SK-MEL-5 (cell line): Measurements from ENCODE around the gene ABCC4. TPM values are rescaled to one million over a fixed set of nuclear protein-coding genes. Genes with fewer than 3 reads are reported as not detected.
"Not testable (repeated sequence)": the region's sequence is repeated elsewhere in the genome, so short reads cannot be mapped to it uniquely, and the experiment has no call there.

Source experiments
- DNase-seq: peaks from one replicate; pipeline ENCODE4 v3.0.0-alpha.2; 2016; ENCODE audit warnings: low read depth, low spot score
- in situ Hi-C: cut with HindIII; loops from 2 replicates; pipeline ENCODE4 v1.10.0; 2016; ENCODE audit warnings: low sequenced_read_pairs, high pct_unique_total_duplicates, low pct_unique_long_range_greater_than_20kb
- total RNA-seq: library from RNA; depleted of rRNA; stranded (reverse); fragments of >200 nt; shearing (Covaris generic); gene quantifications from 2 replicates; pipeline ENCODE4 v1.2.3, GENCODE V29; 2014

The ABCC4 gene
- total RNA-seq, 1 experiment from 2014 or later = 95.1 TPM

DNA sequence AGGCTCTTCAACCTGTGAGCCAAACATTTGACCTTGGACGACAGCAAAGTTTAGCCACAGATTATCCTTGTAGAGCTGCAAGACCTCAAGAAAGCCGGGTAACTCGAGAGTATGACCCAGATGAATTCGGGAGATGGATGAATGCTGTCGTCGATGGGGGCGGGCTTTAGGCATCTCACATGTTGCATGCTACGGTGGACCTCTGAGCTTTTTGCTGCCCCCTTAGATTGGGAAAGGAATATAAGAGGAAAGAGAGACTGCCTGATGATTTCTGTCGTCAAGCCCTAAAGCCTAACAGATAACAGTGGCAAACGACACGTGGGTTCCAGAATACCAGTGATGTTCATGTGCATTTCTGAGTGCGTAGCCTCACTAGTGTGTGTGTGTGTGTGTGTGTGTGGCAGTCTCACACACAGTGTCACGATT, 730 bp upstream of the ABCC4 start:
- no peak for DNase-seq
- in situ Hi-C loops = no loop called here

DNA sequence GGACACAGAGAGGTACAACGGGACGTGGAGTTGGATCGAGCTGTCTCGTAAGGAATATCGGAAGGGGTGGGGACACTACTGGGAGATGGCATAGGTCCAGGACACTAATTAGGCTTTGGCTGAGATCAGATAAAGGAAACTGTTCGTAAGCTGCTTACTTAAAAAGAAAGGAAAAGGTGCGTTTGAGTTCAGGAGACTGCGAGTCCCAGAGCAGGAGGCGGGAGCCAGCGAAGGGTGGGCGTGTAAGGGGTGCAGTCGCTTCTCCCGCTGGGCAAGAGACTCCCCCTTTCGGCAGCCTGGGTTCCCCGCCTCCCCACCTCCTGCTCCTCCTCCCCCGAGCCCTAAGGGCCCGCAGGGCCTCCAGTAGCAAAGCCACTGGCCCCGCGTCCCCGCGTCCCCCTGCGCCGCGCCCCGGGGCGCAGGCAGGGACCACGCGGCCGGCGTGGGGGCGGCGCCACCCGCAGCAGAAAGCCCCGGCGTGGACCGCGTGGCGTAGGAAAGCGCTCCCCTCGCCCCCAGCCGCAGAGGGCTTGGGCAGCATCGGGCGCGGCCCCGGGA, 547 bp downstream of the ABCC4 start:
- in situ Hi-C loops = no loop called here
- DNase-seq = peak; percentile 46

DNA sequence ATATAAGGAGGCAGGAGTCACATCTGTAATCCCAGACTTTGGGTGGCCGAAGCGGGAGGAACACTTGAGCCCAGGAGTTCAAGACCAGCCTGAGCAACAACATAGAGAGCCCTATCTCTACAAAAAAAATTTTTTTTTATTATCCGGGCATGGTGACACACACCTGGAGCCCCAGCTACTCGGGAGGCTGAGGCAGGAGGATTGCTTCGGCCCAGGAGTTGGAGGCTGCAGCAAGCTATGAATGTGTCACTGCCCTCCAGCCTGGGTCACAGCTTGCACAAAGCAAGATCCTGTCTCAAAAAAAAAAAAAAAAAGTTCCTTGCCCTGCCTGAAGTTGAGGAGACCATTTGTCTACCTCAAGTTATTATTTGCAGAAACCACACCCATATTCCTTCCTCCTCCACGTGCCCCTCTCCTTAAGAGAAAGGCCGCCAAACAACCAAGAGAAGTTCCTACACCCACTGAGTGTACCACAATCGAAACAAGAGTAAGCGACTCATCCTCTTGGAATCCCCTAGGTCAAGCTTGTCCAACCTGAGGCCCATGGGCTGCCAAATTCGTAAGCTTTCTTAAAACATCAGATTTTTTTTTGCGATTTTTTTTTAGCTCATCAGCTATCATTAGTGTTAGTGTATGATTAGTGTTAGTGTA, 2.2 kb downstream of the ABCC4 start:
- peak; percentile 19 for DNase-seq
- in situ Hi-C loops = no loop called here

DNA sequence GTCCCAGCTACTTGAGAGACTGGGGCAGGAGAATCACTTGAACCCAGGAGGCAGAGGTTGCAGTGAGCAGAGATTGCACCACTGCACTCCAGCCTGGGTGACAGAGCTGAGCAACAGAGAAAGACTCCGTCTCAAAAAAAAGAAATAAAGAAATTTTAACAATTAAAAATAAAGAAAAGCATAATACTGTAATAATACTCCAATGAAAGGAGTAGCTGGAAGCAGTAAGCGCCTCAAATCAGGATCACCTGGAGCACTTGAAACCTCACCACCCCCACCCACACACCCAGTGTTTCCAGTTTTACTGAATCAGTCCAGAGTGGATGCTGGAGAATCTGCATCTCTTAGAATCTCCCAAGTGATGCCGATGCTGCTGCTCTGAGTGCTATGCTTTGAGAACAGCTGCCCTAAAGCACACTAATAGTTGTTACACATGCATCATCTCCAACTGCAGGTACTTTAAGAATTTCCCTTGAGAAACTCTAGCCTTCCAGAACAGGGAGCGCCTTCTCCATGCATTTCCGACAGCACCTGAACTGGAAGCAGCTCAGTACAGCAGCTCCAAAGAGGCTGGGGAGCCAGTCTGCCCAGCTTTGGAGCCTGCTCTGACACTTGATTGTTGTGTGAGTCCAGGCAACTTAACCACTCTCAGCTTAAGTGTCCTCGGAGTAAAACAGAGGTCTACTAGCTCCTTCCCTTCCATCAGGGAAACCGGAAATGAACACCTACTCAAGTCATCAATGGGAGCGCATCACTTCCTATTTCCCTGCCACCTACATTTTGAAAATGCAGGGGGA, 2.9 kb downstream of the ABCC4 start:
- in situ Hi-C loops = no loop called here
- DNase-seq = no peak

DNA sequence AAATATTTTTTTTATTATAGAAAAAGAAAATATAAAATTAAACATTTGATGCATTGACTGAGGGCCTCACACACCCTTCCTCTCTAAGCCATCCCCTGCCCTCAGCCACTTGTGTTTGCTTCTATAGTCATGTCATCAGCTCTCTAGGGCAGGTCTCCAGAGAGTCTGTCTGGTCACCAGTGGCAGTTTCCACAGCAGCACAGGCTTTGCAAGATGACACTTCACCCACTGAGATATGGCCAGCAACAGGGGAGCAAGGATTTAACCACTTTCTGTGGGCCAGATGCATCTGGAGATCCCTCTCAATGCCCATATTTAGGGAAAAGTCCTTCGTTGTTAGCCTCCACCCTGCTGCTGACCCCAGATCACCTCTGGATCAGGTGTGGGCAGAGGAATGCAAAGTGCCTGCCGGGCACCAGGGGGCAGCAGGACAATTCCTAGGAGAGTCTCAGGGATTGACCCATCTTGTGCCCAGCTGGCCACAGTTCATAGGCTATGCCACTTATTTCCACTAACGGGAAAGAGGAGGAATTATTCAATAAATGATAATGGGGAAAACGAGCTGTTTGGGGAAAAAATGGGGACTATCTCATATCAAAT, 4.8 kb downstream of the ABCC4 start:
- peak; percentile 78 for DNase-seq
- in situ Hi-C loops = no loop called here

DNA sequence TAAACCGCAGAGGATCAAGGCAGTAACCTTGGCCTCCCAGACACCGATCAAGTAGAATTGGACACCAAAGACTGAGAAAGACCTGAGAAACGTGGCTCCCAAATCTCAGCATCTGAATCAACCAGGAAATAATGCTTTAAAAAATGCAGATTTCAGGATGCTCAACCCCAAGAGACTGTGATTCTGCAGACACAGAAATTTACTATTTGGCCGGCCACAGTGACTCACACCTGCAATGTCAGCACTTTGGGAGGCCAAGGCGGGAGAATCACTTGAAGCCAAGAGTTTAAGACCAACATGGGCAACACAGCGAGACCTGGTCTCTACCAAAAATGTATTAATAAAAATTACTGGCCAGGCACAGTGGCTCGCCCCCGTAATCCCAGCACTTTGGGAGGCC, 6.2 kb downstream of the ABCC4 start:
- no peak for DNase-seq
- in situ Hi-C loops = no loop called here

DNA sequence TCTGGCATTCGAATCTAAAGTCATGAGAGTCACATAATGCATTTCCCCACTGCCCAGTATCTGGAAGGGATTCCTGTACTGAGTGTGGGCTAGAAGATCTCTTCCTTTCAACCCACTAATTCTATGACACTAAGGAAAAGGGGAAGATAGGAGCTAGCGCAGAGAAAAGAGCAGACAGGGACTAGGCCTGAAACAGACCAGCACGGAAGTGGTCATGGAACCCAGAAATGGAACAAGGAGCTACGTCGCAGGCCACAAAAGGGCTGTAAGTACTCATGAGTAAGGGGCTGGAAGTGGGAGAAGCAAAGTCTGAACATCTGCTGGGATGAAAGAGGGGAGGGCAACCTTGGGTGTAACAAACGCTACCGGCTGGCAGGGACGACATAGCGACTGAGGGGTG, 8.6 kb downstream of the ABCC4 start:
- no peak for DNase-seq
- in situ Hi-C loops = no loop called here

DNA sequence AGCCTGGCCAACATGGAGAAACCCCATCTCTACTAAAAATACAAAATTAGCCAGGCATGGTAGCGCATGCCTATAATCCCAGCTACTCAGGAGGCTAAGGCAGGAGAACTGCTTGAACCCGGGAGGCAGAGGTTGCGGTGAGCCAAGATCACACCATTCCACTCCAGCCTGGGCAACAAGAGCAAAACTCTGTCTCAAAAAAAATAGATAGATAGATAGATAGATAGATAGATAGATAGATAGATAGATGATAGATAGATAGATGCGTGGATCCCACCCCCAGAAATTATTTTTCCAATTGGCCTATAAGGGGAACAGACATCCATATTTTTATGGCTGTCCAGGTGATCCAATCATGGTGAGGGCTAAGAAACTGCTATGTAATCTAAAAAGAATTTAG, 11.3 kb downstream of the ABCC4 start:
- DNase-seq, in situ Hi-C loops: not testable (repeated sequence)

DNA sequence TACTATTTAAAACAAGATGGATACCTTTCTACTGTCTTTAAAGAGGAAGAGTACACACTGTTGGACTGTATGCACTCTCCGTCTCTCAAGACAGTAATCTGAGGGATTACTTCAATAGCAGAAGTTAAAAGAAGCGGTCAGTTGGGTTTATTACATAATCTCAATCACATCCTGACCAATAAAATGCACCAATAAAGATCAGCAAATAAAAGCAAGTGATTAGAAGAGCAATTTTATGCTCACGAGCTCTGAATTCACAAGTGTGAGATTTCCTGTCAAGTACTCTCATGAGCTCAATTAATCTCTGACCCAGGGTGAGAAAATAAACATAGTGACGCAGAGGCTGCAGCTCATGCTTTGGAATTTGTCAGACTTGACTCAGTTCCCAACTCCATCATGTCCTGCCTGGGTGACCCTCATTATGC, 12.2 kb downstream of the ABCC4 start:
- no peak for DNase-seq

DNA sequence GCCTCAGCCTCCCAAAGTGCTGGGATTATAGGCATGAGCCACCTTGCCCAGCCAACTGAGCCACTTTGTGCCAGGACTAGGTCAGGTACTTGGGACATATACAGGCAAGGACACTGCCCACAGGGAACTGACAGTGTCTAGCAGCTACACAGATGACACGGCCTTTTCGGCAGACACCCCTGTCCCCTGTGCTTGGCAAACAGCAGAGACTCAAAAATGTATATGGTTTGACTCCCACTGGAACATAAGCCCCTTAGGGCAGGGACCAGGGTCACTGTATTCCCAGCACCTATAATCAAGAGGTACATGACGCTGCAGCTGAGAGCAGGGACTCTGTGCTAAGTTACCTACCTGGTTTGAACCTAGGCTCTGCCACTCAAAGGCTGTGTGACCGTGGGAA, 16.8 kb downstream of the ABCC4 start:
- no peak for DNase-seq
- in situ Hi-C loops = no loop called here

More for the DNA sequence above, 12.2 kb downstream of the ABCC4 start:
- in situ Hi-C loops = no loop called here

DNA sequence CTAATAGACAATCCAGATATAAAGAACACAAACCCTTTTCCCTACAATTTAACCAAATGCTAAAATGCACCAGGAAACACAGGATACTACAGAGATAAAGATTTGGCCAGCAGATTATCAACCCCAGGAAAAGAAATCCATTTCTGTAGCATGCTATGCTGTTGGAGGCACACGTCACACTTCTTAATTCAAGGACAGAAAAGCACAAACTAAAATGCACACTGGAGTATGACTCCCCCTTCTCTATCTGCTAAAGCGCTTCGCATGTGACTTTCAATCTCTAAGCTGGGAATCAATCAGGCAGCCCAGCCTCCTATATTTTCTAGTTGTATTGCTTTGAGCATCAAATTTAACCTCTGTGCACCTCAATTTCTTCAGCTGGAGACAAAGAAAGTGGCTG, 22.2 kb downstream of the ABCC4 start:
- no peak for DNase-seq
- in situ Hi-C loops = no loop called here

DNA sequence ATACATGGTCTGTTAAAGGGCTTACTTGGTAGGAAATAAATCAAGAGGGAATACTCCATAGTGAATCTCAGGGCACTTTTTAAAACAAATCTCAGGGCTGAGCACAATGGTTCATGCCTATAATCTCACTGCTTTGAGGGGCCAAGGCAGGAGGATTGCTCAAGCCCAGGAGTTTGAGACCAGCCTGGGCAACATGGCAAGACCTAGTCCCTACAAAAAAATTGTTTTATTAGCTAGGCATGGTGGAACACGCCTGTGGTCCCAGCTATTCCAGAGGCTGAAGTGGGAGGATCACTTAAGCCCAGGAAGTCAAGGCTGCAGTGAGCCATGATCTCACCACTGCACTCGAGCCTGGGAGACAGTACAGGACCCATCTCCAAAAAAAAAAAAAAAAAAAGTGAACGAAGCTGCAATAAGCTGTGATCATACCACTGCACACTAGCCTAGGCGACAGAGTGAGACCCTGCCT, 25.2 kb downstream of the ABCC4 start:
- in situ Hi-C loops = no loop called here

DNA sequence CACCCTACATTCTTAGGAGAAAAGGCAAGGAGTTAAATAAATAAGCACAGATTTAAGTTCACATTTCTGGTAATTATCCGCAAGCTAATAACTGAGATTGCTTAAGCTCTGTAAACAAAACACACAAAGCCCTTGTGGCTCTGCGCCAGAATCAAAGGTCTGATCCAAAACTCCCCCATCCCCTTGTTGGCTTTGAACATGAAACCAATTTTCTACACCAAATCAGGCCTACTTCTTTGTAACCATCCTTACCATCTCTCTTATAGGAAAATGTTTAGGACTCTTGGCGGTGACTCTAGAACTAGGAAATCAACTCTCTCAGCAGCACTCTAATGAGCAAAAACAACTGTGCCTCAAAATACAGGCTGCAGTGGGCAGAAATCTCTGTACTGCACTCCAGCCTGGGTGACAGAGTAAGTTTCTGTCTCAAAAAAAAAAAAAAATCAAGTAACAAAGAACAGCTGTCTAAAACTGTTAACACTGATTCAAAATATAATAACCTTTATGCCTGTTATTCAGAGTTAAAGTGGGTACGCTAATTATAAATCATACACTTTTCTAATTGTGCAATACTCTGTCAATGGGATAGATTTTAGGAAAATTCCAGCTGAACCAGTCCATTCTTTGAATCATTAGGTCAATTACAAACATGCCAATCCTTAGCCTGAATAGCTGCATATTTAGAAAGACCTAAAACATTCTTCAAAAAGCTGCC, 25.8 kb downstream of the ABCC4 start:
- in situ Hi-C loops = no loop called here
- DNase-seq = no peak

More for the DNA sequence above, 25.2 kb downstream of the ABCC4 start:
- no peak for DNase-seq

DNA sequence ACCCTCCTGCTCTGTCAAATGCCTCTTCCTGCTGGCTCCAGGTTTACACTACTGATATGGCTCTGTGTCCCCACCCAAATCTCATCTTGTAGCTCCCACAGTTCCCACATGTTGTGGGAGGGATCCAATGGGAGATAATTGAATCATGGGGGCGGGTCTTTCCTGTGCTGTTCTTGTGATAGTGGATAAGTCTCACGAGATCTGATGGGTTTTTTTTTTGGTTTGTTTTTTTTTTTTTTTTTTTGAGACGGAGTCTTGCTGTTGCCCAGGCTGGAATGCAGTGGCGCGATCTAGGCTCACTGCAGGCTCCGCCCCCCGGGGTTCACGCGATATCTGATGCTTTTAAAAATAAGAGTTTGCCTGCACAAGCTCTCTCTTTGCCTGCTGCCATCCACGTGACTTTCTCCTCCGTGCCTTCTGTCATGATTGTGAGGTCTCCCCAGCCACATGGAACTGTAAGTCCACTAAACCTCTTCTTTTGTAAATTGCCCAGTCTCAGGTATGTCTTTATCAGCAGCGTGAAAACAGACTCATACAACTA, 27.6 kb downstream of the ABCC4 start:
- in situ Hi-C loops = not testable (repeated sequence)

DNA sequence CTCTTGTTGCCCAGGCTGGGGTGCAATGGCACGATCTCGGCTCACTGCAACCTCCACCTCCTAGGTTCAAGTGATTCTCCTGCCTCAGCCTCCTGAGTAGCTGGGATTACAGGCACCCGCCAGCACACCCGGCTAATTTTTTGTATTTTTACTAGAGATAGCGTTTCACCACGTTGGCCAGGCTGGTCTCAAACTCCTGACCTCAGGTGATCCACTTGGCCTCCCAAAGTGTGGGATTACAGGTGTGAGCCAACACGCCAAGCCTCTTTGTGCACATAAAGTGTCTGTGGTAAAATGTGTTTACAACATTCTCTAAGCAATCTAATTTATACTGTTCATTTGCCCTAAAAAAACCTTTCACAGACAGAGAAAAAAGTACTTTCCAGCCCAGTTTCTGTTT, 29.2 kb downstream of the ABCC4 start:
- DNase-seq = not testable (repeated sequence)

More for the DNA sequence above, 27.6 kb downstream of the ABCC4 start:
- not testable (repeated sequence) for DNase-seq

DNA sequence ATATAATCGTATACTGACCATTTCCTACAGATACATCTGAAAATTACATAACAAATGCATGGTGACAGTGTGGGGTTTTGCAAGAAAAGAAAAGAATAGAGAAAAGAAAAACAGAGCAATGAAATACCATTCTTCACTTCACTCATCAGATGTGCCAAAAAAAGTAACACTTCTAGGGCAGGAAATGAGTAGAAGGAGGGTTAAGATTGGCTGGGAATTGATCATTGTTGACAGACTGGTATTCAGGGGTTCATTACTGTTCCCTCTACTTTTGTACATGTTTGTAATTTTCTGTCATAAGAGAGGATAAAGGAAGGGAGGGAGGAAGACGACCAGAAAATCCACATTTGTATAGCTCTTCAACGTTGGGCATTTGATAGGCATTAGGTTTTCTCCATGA, 31.5 kb downstream of the ABCC4 start:
- no peak for DNase-seq
- in situ Hi-C loops = no loop called here

More for the DNA sequence above, 29.2 kb downstream of the ABCC4 start:
- in situ Hi-C loops = not testable (repeated sequence)

DNA sequence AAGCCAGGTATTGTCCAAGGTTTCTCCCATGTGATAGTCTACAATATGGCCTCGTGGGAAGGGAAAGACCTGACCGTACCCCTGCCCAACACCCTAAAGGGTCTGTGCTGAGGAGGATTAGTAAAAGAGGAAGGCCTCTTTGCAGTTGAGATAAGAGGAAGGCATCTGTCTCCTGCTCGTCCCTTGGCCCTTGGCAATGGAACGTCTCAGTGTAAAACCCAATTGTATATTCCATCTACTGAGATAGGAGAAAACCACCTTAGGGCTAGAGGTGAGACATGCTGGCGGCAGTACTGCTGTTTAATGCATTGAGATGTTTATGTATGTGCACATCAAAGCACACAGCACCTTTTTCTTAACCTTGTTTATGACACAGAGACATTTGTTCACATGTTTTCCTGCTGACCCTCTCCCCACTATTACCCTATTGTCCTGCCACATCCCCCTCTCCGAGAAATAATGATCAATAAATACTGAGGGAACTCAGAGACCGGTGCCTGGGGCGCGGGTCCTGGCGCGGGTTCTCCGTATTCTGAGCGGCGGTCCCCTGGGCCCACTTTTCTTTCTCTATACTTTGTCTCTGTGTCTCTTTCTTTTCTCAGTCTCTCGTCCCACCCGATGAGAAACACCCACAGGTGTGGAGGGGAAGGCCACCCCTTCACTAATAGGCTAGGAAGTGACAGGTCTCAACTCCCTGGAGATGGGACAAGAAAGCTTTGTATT, 32.7 kb downstream of the ABCC4 start:
- DNase-seq, in situ Hi-C loops: not testable (repeated sequence)
